ENCODE results near the gene CAMK2B. TPM values are rescaled to one million over a fixed set of nuclear protein-coding genes. Genes with fewer than 3 reads are reported as not detected.

Gene CAMK2B
- polyA plus RNA-seq, 1 donor (not counting 4 experiments of a cell fraction or from before 2014, with no cell fraction given), result 0.25 TPM

- FAIRE-seq, result peak; percentile 75
- peaks cover 3% of the 10 kb centered on the region for H3K9me1 ChIP-seq (ENCODE audit: control insufficient read depth, extremely low read depth, insufficient read depth, low read length)
- no peaks in the 10 kb centered on the region for H3K79me2 ChIP-seq (ENCODE audit: control insufficient read depth, insufficient read depth, low read length)
- H3K4me2 ChIP-seq (ENCODE audit: control insufficient read depth, extremely low read depth, insufficient read depth, low read depth, low read length), result peak overlapping the region; percentile 43
- no peaks in the 10 kb centered on the region for H3K9me3 ChIP-seq (ENCODE audit: control insufficient read depth, low read depth, low read length)
- dilution Hi-C loops (cut with MboI; ENCODE audit: extremely low pct_ligation_motif_present, low sequenced_read_pairs), result no loop called here
- no peak overlapping the region for H3K9ac ChIP-seq (ENCODE audit: control insufficient read depth, extremely low read depth, insufficient read depth, low read length)
- H3K4me3 ChIP-seq (ENCODE audit: control insufficient read depth in 2 of 3, extremely low read depth in 1 of 3, insufficient read depth in 2 of 3, low read depth in 1 of 3, low read length in 3 of 3), result no peak overlapping the region
- H3K4me1 ChIP-seq (ENCODE audit: control insufficient read depth, extremely low read depth, insufficient read depth, low read length), result peaks cover 66% of the 10 kb centered on the region
- H3K36me3 ChIP-seq (ENCODE audit: control insufficient read depth in 2 of 2, extremely low read depth in 1 of 2, insufficient read depth in 2 of 2, low read length in 2 of 2), result no peaks in the 10 kb centered on the region
- DNase-seq (ENCODE audit: low read depth, low spot score), result peak; percentile 48
- peaks cover 7% of the 10 kb centered on the region for H3K27me3 ChIP-seq (ENCODE audit: control insufficient read depth, extremely low read depth, insufficient read depth, low read length)
- TF ChIP-seq, protein P1, sequence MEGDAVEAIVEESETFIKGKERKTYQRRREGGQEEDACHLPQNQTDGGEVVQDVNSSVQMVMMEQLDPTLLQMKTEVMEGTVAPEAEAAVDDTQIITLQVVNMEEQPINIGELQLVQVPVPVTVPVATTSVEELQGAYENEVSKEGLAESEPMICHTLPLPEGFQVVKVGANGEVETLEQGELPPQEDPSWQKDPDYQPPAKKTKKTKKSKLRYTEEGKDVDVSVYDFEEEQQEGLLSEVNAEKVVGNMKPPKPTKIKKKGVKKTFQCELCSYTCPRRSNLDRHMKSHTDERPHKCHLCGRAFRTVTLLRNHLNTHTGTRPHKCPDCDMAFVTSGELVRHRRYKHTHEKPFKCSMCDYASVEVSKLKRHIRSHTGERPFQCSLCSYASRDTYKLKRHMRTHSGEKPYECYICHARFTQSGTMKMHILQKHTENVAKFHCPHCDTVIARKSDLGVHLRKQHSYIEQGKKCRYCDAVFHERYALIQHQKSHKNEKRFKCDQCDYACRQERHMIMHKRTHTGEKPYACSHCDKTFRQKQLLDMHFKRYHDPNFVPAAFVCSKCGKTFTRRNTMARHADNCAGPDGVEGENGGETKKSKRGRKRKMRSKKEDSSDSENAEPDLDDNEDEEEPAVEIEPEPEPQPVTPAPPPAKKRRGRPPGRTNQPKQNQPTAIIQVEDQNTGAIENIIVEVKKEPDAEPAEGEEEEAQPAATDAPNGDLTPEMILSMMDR (optimal IDR thresholded peaks at IDR 0.05 in 1 of 3, IDR thresholded peaks at IDR 0.05 in 1 of 3, conservative IDR thresholded peaks at IDR 0.05 in 1 of 3; ENCODE audit: extremely low read depth in 1 of 3, insufficient read depth in 2 of 3, low read length in 3 of 3), result no peak
- TF ChIP-seq EZH2 (IDR thresholded peaks at IDR 0.05; ENCODE audit: low read length), result no peak
- no peak overlapping the region for H2AFZ ChIP-seq (ENCODE audit: control insufficient read depth, low read length)
- no peak overlapping the region for H3K27ac ChIP-seq (ENCODE audit: control insufficient read depth, insufficient read depth, low read length)
- H4K20me1 ChIP-seq (ENCODE audit: control insufficient read depth, extremely low read depth, insufficient read depth, low read length), result no peaks in the 10 kb centered on the region
Measured at GRCh38 chr7:44262031-44262430, 63.4 kb downstream of the CAMK2B start.

- Histone ChIP-seq H3K27ac (ENCODE audit: control insufficient read depth, insufficient read depth, low read length) (no peak overlapping the region), H3K36me3 (ENCODE audit: control insufficient read depth in 2 of 2, extremely low read depth in 1 of 2, insufficient read depth in 2 of 2, low read length in 2 of 2) (no peaks in the 10 kb centered on the region), H3K9me1 (ENCODE audit: control insufficient read depth, extremely low read depth, insufficient read depth, low read length) (peaks cover 3% of the 10 kb centered on the region), H4K20me1 (ENCODE audit: control insufficient read depth, extremely low read depth, insufficient read depth, low read length) (no peaks in the 10 kb centered on the region), H3K9ac (ENCODE audit: control insufficient read depth, extremely low read depth, insufficient read depth, low read length) (no peak overlapping the region), H3K4me2 (ENCODE audit: control insufficient read depth, extremely low read depth, insufficient read depth, low read depth, low read length) (no peak overlapping the region), H3K4me1 (ENCODE audit: control insufficient read depth, extremely low read depth, insufficient read depth, low read length) (peaks cover 66% of the 10 kb centered on the region), H2AFZ (ENCODE audit: control insufficient read depth, low read length) (no peak overlapping the region), H3K4me3 (ENCODE audit: control insufficient read depth in 2 of 3, extremely low read depth in 1 of 3, insufficient read depth in 2 of 3, low read depth in 1 of 3, low read length in 3 of 3) (no peak overlapping the region), H3K9me3 (ENCODE audit: control insufficient read depth, low read depth, low read length) (no peaks in the 10 kb centered on the region), H3K27me3 (ENCODE audit: control insufficient read depth, extremely low read depth, insufficient read depth, low read length) (no peaks in the 10 kb centered on the region), H3K79me2 (ENCODE audit: control insufficient read depth, insufficient read depth, low read length) (no peaks in the 10 kb centered on the region)
- TF ChIP-seq EZH2 (IDR thresholded peaks at IDR 0.05; ENCODE audit: low read length), result no peak
- TF ChIP-seq, protein P1 (optimal IDR thresholded peaks at IDR 0.05 in 1 of 3, IDR thresholded peaks at IDR 0.05 in 1 of 3, conservative IDR thresholded peaks at IDR 0.05 in 1 of 3; ENCODE audit: extremely low read depth in 1 of 3, insufficient read depth in 2 of 3, low read length in 3 of 3), result no peak
- dilution Hi-C loops (cut with MboI; ENCODE audit: extremely low pct_ligation_motif_present, low sequenced_read_pairs), result no loop called here
- no peak for FAIRE-seq
- DNase-seq (ENCODE audit: low read depth, low spot score), result no peak
Measured at GRCh38 chr7:44261240-44261639, 64.2 kb downstream of the CAMK2B start.
